ENCODE measurements around the gene GTF2A1L. TPM values are rescaled to one million over a fixed set of nuclear protein-coding genes. Genes with fewer than 3 reads are reported as not detected.
A peak's percentile ranks its signal among the peaks of the same experiment; 100 is the strongest.

The GTF2A1L gene
- total RNA-seq, 2 experiments from 2014 or later: not detected

GRCh38 chr2:48601349-48601748 lies 16.3 kb upstream of the GTF2A1L start:
- ChIA-PET CTCF (ENCODE audit: unreplicated experiment) (no interaction called here), POLR2A (no interaction called here)
- Histone ChIP-seq H3K9me3 (ENCODE audit: low read length) (no peaks in the 10 kb centered on the region), H4K20me1 (ENCODE audit: insufficient read depth, low read length) (no peaks in the 10 kb centered on the region), H2AFZ (ENCODE audit: low read length) (no peak overlapping the region), H3K27ac (ENCODE audit: low read depth, low read length, poor library complexity, severe bottlenecking) (no peak overlapping the region), H3K79me2 (ENCODE audit: insufficient read depth, low read depth, low read length) (no peaks in the 10 kb centered on the region), H3K36me3 (ENCODE audit: insufficient read depth, low read length) (no peaks in the 10 kb centered on the region), H3K4me2 (ENCODE audit: low read length) (no peak overlapping the region), H3K4me1 (ENCODE audit: insufficient read depth, low read length, poor library complexity, severe bottlenecking) (no peaks in the 10 kb centered on the region), H3K9me2 (ENCODE audit: insufficient read depth, low read length) (no peaks in the 10 kb centered on the region), H3K4me3 (ENCODE audit: low read depth, low read length, poor library complexity, severe bottlenecking) (no peak overlapping the region)
- TF ChIP-seq EZH2phosphoT487 (IDR thresholded peaks at IDR 0.05; ENCODE audit: borderline replicate concordance, low read depth, low read length) (no peak), CTCF (conservative IDR thresholded peaks at IDR 0.05; ENCODE audit: low read length) (peak; percentile 71)
- intact Hi-C loops (cut with micrococcal nuclease; ENCODE audit: unreplicated experiment): loop anchor here (5.0 to 10.0 kb wide), 2 partner anchors 126 to 1543 kb away; no protein-coding TSS in a partner anchor
- BruUV-seq (replicated peaks): no TSS peak
- peak; percentile 8 for DNase-seq (ENCODE audit: low spot score)

GRCh38 chr2:48605482-48606175 lies 12.0 kb upstream of the GTF2A1L start:
- H2AFZ ChIP-seq (ENCODE audit: low read length): no peak overlapping the region
- CTCF ChIA-PET (ENCODE audit: unreplicated experiment): no interaction called here

More at GRCh38 chr2:48605482-48606175, 12.0 kb upstream of the GTF2A1L start:
- H3K9me3 ChIP-seq (ENCODE audit: low read length): no peaks in the 10 kb centered on the region
- intact Hi-C loops (cut with micrococcal nuclease; ENCODE audit: unreplicated experiment): loop anchor here (10.0 kb wide), 1 partner anchor 1539 kb away; no protein-coding TSS in a partner anchor
- no peaks in the 10 kb centered on the region for H4K20me1 ChIP-seq (ENCODE audit: insufficient read depth, low read length)
- POLR2A ChIA-PET: interaction anchor here (0.6 kb wide), 1 partner anchor 123 kb away, joined by 3 read pairs; no protein-coding TSS in a partner anchor
- no peak overlapping the region for H3K4me2 ChIP-seq (ENCODE audit: low read length)
- no peaks in the 10 kb centered on the region for H3K36me3 ChIP-seq (ENCODE audit: insufficient read depth, low read length)
- no peak overlapping the region for H3K4me3 ChIP-seq (ENCODE audit: low read depth, low read length, poor library complexity, severe bottlenecking)
- H3K9me2 ChIP-seq (ENCODE audit: insufficient read depth, low read length): no peaks in the 10 kb centered on the region
- TF ChIP-seq EZH2phosphoT487 (IDR thresholded peaks at IDR 0.05; ENCODE audit: borderline replicate concordance, low read depth, low read length) (no peak), CTCF (conservative IDR thresholded peaks at IDR 0.05; ENCODE audit: low read length) (no peak)
- BruUV-seq (replicated peaks): no TSS peak
- DNase-seq (ENCODE audit: low spot score): no peak
- H3K79me2 ChIP-seq (ENCODE audit: insufficient read depth, low read depth, low read length): no peaks in the 10 kb centered on the region
- no peak overlapping the region for H3K27ac ChIP-seq (ENCODE audit: low read depth, low read length, poor library complexity, severe bottlenecking)
- H3K4me1 ChIP-seq (ENCODE audit: insufficient read depth, low read length, poor library complexity, severe bottlenecking): no peaks in the 10 kb centered on the region
